ENCODE data around the gene RAVER1.
"Not testable (repeated sequence)": the region's sequence is repeated elsewhere in the genome, so short reads cannot be mapped to it uniquely, and the experiment has no call there.

The RAVER1 gene

GRCh38 chr19:10289836-10290356, 43.4 kb downstream of the RAVER1 start, which contains the start of gene ICAM5:
TSS of gene ICAM5 (plus strand) at chr19:10289952. CDS start at chr19:10290044, 92 bp downstream.
- DNase-seq = peak in 1 of 5 donors; percentile 19

DNA sequence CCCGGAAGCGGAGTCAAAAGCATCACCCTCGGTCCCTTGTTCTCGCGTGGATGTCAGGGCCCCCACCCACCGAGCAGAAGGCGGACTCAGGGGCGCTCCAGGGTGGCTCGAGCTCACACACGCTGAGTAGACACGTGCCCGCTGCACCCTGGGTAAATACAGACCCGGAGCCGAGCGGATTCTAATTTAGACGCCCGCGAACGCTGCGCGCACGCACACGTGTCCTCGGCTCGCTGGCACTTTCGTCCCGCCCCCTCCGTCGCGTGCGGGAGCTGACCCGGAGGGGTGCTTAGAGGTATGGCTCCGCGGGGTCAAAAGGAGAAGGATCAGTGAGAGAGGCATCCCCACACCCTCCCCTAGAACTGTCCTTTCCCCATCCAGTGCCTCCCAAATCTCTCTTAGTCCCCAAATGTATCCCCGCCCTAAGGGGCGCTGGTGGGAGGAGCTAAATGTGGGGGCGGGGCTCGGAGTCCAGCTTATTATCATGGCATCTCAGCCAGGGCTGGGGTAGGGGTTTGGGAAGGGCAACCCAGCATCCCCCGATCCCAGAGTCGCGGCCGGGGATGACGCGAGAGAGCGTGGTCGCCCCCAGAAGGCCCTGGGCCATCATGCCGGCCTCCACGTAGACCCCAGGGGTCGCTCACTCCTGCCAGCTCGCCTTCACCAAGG, 44.0 kb downstream of the RAVER1 start:
- DNase-seq = peak in 4 of 5 donors; percentile 47 to 77 (median 51)

GRCh38 chr19:10288662-10289166, 44.6 kb downstream of the RAVER1 start:
- DNase-seq = peak in 1 of 5 donors; percentile 60

GRCh38 chr19:10286803-10287737, 46.3 kb downstream of the RAVER1 start, which contains the start of gene ICAM4:
TSS of gene ICAM4 (plus strand) at chr19:10286955. CDS start at chr19:10287013, 58 bp downstream.
- peak in 1 of 5 donors; percentile 44 for DNase-seq

- no peak for DNase-seq
These were observed 47.9 kb downstream of the RAVER1 start for GRCh38 chr19:10285393-10285792.

DNA sequence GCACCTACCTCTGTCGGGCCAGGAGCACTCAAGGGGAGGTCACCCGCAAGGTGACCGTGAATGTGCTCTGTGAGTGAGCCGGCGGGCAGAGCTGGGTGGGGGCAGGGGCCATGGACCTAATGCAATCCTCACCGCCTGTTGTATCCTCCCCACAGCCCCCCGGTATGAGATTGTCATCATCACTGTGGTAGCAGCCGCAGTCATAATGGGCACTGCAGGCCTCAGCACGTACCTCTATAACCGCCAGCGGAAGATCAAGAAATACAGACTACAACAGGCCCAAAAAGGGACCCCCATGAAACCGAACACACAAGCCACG, 48.4 kb downstream of the RAVER1 start:
- no peak for DNase-seq

GRCh38 chr19:10284065-10284959, 49.0 kb downstream of the RAVER1 start:
- DNase-seq = no peak

GRCh38 chr19:10283301-10284064, 49.8 kb downstream of the RAVER1 start:
- DNase-seq = no peak

DNA sequence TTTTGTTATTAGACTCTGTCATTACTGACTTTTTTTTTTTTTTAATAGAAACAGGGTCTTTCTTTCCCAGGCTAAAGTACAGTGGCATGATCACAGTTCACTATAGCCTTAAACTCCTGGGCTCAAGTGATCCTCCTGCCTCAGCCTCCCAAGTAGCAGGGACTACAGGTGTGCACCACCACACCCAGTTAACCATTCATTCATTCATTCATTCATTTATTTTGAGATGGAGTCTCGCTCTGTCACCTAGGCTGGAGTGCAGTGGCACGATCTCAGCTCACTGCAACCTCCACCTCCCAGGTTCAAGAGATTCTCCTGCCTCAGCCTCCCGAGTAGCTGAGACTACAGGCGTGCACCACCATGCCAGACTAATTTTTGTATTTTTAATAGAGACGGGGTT, 51.3 kb downstream of the RAVER1 start:
- not testable (repeated sequence) for DNase-seq

DNA sequence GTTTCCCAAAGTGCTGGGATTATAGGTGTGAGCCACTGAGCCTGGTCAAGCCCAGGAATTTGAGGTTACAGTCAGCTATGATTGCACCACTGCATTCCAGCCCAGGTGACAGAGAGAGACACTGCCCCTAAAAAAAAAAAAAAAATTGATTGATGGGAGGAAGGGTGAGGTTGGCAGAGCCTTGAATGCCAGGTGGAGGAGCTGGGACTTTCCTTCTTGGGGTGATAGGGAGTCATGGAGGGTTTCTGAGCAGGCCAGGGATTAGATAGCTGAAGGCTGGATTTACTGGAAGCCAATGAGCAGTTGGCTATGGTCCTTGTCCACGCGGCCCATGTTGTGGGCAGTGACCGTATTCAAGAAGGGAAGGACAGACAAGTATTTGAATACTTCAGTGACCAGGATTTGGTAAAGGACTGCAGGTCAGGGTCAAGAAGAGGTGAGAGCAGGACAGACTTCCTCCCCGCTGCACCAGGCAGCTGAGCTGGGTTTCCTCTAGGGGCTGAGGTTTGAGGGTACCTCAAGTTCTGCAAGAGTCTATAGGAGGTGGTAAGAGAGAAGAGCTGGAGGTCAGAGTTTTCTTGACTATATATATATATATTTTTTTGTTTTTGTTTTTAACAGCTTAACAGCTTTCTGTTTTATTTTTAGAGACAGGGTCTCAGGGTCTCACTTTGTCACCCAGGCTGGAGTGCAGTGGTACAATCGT, 53.4 kb downstream of the RAVER1 start:
- DNase-seq = no peak

DNA sequence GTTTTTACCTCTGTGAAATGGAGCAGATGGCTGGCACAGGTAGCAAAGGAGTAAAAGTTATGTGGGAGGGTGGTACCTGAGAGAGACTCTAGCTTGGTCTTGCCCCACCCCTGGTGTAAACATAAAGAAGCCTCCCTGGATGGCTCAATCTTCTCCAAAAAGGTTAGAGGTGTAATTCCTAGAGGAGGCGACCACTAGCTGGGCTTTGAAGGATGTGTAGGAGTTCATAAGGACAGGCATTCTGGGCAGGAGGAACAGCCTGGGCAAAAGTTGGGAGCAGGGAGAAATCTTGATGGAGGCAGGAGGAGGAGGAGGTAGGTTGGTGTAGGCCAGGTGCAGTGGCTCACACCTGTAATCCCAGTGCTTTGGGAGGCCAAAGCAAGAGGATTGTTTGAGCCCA, 54.4 kb downstream of the RAVER1 start:
- no peak for DNase-seq

- no peak for DNase-seq
These were observed 55.3 kb downstream of the RAVER1 start for GRCh38 chr19:10277795-10278589.

- no peak for DNase-seq
These were observed 58.7 kb downstream of the RAVER1 start for GRCh38 chr19:10274589-10274988.

GRCh38 chr19:10271543-10272086, 61.7 kb downstream of the RAVER1 start:
- DNase-seq = peak in 1 of 5 donors; percentile 36

- peak; percentile 51 to 86 (median 67) for DNase-seq
These were observed 62.5 kb downstream of the RAVER1 start, which contains the start of gene ICAM1 for GRCh38 chr19:10270616-10271394. TSS of gene ICAM1 (plus strand) at chr19:10271120. CDS start at chr19:10271160, 40 bp downstream.

- DNase-seq = peak in 4 of 5 donors; percentile 54 to 87 (median 56)
These were observed 63.1 kb downstream of the RAVER1 start for GRCh38 chr19:10270180-10270615.

GRCh38 chr19:10269333-10270179, 63.8 kb downstream of the RAVER1 start:
- peak; percentile 66 to 85 (median 78) for DNase-seq
